CD4-positive, alpha-beta T cell (primary cell): ENCODE data around the gene LTBP2. TPM values are rescaled to one million over a fixed set of nuclear protein-coding genes. Genes with fewer than 3 reads are reported as not detected.

Experiments used
- ATAC-seq: fragments of 200-7000 bp; cut with Tn5 transposase; one replicate; pipeline ENCODE4 v1.10.0; 2022; ENCODE audit warnings: mild to moderate bottlenecking; ENCODE audit not compliant: poor library complexity
- CTCF ChIA-PET: fragments of 350-600 bp; sonication (Branson Sonifier 250); formaldehyde crosslinking; loops from one replicate; lab custom pipeline; 2021; ENCODE audit warnings: antibody characterized with exemption, inconsistent platforms; lab: Charles Lee
- POLR2A ChIA-PET: fragments of 350-600 bp; sonication (Branson Sonifier 250); formaldehyde crosslinking; loops from one replicate; lab custom pipeline; 2021; ENCODE audit warnings: antibody characterized with exemption, inconsistent platforms; lab: Charles Lee
- DNase-seq, 14 experiments: peaks; one replicate each; pipeline ENCODE4 v3.0.0-alpha.2; 2013 to 2020; ENCODE audit warnings: mixed read lengths in 2 of 14
- H3K27ac ChIP-seq, 2 donors: one replicate each; pipeline versions ENCODE4 v1.5.1 to v1.7.0; 2013; ENCODE audit warnings: low read length in 2 of 2, low read depth in 1 of 2, mild to moderate bottlenecking in 1 of 2
- H3K27me3 ChIP-seq, 2 experiments: 1 replicate in 1 of 2; 2 replicates in 1 of 2; pipeline versions ENCODE4 v1.6.1 to v1.7.0; 2013; ENCODE audit warnings: low read length in 2 of 2, control low read depth in 1 of 2, mild to moderate bottlenecking in 1 of 2, moderate library complexity in 1 of 2; ENCODE audit not compliant: insufficient read depth in 2 of 2, control insufficient read depth in 1 of 2
- H3K36me3 ChIP-seq: one replicate; pipeline ENCODE4 v1.6.1; 2013; ENCODE audit warnings: low read length, control low read depth; ENCODE audit not compliant: insufficient read depth
- H3K4me1 ChIP-seq: one replicate; pipeline ENCODE4 v1.6.1; 2013; ENCODE audit warnings: low read length, control low read depth; ENCODE audit not compliant: insufficient read depth
- H3K4me3 ChIP-seq: one replicate; pipeline ENCODE4 v1.5.1; 2013; ENCODE audit warnings: mild to moderate bottlenecking, low read length, moderate library complexity
- H3K9me3 ChIP-seq, 2 experiments: 1 replicate in 1 of 2; 2 replicates in 1 of 2; pipeline versions ENCODE4 v1.6.1 to v1.7.0; 2013; ENCODE audit warnings: low read length in 2 of 2, mild to moderate bottlenecking in 2 of 2, control low read depth in 1 of 2, moderate library complexity in 1 of 2; ENCODE audit not compliant: control insufficient read depth in 1 of 2, insufficient read depth in 1 of 2
- H3K27ac Mint-ChIP-seq: one replicate; pipeline ENCODE4 v1.8.0; 2020; ENCODE audit warnings: mixed read lengths
- H3K27me3 Mint-ChIP-seq: one replicate; pipeline ENCODE4 v1.8.0; 2021; ENCODE audit warnings: mixed read lengths
- H3K36me3 Mint-ChIP-seq: one replicate; pipeline ENCODE4 v1.8.0; 2021; ENCODE audit warnings: low read depth, mixed read lengths
- H3K4me1 Mint-ChIP-seq: one replicate; pipeline ENCODE4 v1.8.0; 2021; ENCODE audit warnings: low read depth, mixed read lengths
- H3K4me3 Mint-ChIP-seq: one replicate; pipeline ENCODE4 v1.8.0; 2020; ENCODE audit warnings: mild to moderate bottlenecking, mixed read lengths
- H3K9me3 Mint-ChIP-seq: one replicate; pipeline ENCODE4 v1.8.0; 2020; ENCODE audit warnings: mixed read lengths
- intact Hi-C, 2 experiments: fragments of 100-400 bp; cut with DNase I in 1 of 2; cut with micrococcal nuclease in 1 of 2; formaldehyde crosslinking; loops; one replicate each; pipeline versions ENCODE4 v1.15.1 to v1.9.0; 2023 to 2025; cut with DNase I, micrococcal nuclease
- total RNA-seq, 174 experiments: library from RNA in 2 of 174; stranded (reverse) in 2 of 174; gene quantifications; one replicate each; pipeline ENCODE4 v1.2.3 and lab custom pipeline; 2021 to 2026
- TF ChIP-seq, protein P1 (sequence below): fragments of 200-600 bp; IDR thresholded peaks from one replicate; pipeline ENCODE4 v1.8.0; 2022; ENCODE audit warnings: antibody characterized with exemption, mild to moderate bottlenecking

LTBP2 gene
- total RNA-seq, 2 experiments from 2014 or later, result 0.45 to 0.47 TPM

DNA sequence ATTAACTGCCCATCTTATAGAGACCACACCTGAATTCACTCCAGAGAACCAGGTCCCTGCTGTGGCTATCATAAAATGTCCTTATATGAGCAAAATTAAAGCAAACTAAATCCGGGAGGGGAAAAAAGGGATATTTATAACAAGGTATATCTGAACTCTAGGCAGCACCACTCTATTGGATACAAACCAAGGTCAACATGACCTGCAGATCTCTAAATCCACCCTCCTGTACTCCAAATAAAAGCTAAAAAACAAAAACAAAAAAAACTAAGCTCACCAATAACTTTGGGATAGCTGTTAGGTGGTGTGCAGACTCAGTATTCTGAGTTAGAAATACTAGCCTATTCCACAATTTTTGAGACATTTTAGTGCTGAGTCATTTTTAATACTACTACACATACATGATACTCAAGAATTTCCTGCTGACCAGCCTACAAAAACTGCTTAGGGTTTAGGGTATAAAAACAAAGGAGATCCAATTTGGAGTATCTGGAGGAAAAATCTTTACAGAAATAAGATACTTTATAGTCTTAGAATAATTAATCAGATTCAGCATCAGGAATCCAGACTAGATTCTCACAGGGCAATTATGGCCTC lies 46.6 kb upstream of the LTBP2 start:
- no peaks in the 10 kb centered on the region for H3K9me3 ChIP-seq
- H3K27ac ChIP-seq, result no peak overlapping the region
- CTCF ChIA-PET, result interaction anchor here (1.0 kb wide), 1 partner anchor 50 kb away, joined by 3 read pairs; no protein-coding TSS in a partner anchor
- Mint-ChIP-seq H3K27ac (no peak overlapping the region), H3K4me1 (no peaks in the 10 kb centered on the region), H3K27me3 (no peaks in the 10 kb centered on the region), H3K9me3 (no peaks in the 10 kb centered on the region), H3K36me3 (peaks cover 77% of the 10 kb centered on the region), H3K4me3 (no peak overlapping the region)
- peaks cover 26% of the 10 kb centered on the region for H3K36me3 ChIP-seq
- TF ChIP-seq, protein P1, sequence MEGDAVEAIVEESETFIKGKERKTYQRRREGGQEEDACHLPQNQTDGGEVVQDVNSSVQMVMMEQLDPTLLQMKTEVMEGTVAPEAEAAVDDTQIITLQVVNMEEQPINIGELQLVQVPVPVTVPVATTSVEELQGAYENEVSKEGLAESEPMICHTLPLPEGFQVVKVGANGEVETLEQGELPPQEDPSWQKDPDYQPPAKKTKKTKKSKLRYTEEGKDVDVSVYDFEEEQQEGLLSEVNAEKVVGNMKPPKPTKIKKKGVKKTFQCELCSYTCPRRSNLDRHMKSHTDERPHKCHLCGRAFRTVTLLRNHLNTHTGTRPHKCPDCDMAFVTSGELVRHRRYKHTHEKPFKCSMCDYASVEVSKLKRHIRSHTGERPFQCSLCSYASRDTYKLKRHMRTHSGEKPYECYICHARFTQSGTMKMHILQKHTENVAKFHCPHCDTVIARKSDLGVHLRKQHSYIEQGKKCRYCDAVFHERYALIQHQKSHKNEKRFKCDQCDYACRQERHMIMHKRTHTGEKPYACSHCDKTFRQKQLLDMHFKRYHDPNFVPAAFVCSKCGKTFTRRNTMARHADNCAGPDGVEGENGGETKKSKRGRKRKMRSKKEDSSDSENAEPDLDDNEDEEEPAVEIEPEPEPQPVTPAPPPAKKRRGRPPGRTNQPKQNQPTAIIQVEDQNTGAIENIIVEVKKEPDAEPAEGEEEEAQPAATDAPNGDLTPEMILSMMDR, result no peak
- DNase-seq (no peak), ATAC-seq (no peak)
- H3K4me3 ChIP-seq, result no peak overlapping the region
- H3K27me3 ChIP-seq, result no peaks in the 10 kb centered on the region
- H3K4me1 ChIP-seq, result no peaks in the 10 kb centered on the region
- intact Hi-C loops, result no loop called here
- POLR2A ChIA-PET, result no interaction called here

DNA sequence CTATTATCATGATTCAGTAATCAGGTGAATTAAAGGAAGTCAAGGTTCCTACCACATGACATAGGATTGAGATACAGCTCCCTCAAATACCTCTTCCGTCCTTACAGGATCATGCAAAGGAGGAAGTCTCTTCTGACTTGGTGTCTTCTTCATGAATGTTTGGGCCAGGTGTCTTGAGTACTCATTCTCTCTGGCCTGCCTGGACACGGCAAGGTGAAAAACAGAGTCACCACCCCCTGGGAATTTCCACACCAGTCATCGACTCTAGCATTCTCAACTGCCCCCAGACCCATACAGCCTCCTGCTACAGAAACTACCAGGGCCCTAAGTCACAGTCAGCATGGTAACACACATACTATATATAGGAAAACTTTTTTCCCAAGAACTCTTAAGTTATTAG lies 44.9 kb upstream of the LTBP2 start:
- TF ChIP-seq, protein P1, result no peak
- ChIA-PET POLR2A (interaction anchor here (0.9 kb wide), 1 partner anchor 39 kb away, joined by 3 read pairs; no protein-coding TSS in a partner anchor), CTCF (interaction anchor here (0.8 to 1.4 kb wide), 2 partner anchors 44 to 48 kb away, joined by 3 to 4 read pairs; partner anchors contain the start of gene LTBP2)
- Mint-ChIP-seq H3K27me3 (no peaks in the 10 kb centered on the region), H3K9me3 (no peaks in the 10 kb centered on the region), H3K36me3 (peaks cover 60% of the 10 kb centered on the region), H3K4me3 (no peak overlapping the region), H3K27ac (no peak overlapping the region), H3K4me1 (no peaks in the 10 kb centered on the region)
- DNase-seq, result no peak
- peaks cover 10% of the 10 kb centered on the region for H3K36me3 ChIP-seq
- ATAC-seq, result no peak
- H3K27ac ChIP-seq, result no peak overlapping the region
- H3K4me1 ChIP-seq, result no peaks in the 10 kb centered on the region
- no peaks in the 10 kb centered on the region for H3K27me3 ChIP-seq
- no peaks in the 10 kb centered on the region for H3K9me3 ChIP-seq
- no peak overlapping the region for H3K4me3 ChIP-seq
- intact Hi-C loops, result no loop called here

DNA sequence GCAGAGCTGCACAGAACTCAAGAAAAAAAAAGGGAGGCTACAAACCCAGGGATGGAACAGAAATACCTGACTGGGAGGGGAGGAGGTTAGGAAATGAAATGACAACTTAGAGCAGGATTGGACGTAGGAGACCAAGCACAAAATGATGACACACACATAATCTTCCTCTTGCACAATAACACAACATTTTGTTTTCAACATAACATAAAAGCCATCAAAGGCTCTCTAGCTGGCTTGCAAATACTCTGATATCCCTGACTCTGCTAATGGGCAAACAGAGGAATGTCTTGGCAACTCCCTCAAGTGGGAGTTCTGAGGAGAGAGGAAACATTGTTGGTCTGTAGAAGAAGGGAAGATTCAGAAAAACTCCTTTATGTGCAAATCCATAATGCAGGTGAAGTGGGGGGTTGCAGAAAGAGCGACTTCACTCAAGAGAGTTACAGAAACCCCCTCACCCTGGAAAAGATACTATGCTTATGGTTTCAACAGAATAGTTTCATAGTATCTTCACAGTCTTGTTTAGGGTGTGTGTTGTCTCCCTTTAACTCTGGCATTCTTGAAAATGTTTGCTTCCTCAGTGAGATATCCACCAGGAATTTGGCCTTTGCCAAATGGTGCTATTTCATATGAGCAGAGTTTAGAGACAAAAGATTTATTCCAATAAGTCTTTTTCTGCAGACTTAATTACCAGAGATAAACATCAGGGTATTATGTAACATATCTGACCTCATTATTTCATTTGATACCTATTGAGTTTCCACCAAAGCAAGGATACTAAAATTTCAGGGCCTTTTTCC lies 43.8 kb upstream of the LTBP2 start:
- intact Hi-C loops, result no loop called here
- no peak overlapping the region for H3K4me3 Mint-ChIP-seq
- peaks cover 49% of the 10 kb centered on the region for H3K36me3 Mint-ChIP-seq
- ChIA-PET POLR2A (no interaction called here), CTCF (interaction anchor here (1.4 kb wide), 1 partner anchor 47 kb away, joined by 4 read pairs; no protein-coding TSS in a partner anchor)
- no peak overlapping the region for H3K4me3 ChIP-seq
- TF ChIP-seq, protein P1, result no peak
- no peaks in the 10 kb centered on the region for H3K4me1 Mint-ChIP-seq
- H3K36me3 ChIP-seq, result peaks cover 5% of the 10 kb centered on the region
- no peaks in the 10 kb centered on the region for H3K9me3 Mint-ChIP-seq
- no peaks in the 10 kb centered on the region for H3K27me3 ChIP-seq
- no peak overlapping the region for H3K27ac Mint-ChIP-seq
- H3K4me1 ChIP-seq, result no peaks in the 10 kb centered on the region
- no peak for DNase-seq
- no peaks in the 10 kb centered on the region for H3K27me3 Mint-ChIP-seq
- no peaks in the 10 kb centered on the region for H3K9me3 ChIP-seq
- ATAC-seq, result no peak
- H3K27ac ChIP-seq, result no peak overlapping the region
